ENCODE data around the gene NFE2.
"Not testable (repeated sequence)": the region's sequence is repeated elsewhere in the genome, so short reads cannot be mapped to it uniquely, and the experiment has no call there.

The NFE2 gene

DNA sequence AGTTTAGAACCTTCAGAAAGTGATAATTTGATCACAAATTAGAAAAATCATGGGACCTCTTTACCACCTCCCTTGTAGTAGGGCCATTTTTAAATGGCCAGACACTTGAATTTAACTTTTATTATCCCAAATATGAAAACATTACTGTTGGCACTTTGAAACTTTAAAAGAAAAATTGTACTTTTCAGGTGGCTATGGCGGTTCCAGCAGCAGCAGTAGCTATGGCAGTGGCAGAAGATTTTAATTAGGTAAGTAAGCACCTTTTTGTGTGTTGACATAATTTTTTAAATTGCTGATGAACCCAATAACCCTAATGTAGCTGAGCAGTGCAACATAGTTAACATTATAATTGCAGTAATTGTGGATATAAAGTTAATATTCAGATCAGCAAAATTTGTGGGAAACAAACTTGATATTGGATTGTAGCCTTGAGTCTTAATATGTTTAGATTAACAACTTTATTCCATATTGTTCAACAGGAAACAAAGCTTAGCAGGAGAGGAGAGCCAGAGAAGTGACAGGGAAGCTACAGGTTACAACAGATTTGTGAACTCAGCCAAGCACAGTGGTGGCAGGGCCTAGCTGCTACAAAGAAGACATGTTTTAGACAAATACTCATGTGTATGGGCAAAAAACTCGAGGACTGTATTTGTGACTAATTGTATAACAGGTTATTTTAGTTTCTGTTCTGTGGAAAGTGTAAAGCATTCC, 16.6 kb downstream of the NFE2 start:
- DNase-seq (ENCODE audit: low read depth in 1 of 2, low spot score in 1 of 2), result not testable (repeated sequence)

DNA sequence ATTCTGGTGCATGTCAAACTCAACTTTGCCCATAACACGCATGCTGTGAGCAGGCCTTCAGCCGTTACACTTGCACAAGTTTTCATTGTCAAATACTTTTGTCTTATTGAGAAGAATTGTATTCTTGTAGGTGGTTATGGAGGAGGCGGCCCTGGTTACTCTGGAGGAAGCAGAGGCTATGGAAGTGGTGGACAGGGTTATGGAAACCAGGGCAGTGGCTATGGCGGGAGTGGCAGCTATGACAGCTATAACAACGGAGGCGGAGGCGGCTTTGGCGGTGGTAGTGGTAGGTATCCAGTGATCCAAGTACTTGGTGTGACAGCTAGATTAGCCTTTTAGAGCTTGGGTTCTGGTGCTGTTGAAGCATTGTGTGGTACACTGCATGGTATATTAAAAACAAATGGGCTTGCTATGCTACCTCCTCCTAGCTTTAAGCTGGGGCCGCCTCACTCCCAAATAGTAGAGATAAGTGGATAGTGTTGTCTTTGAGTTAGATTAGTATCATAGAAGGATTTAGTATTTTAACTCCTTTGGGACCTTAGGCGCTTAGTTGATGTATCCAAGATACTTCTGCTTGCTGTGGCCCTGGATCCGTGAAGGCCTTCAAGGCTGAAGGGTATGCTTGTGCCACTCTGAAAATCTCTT, 17.7 kb downstream of the NFE2 start:
- DNase-seq (ENCODE audit: low read depth in 1 of 2, low spot score in 1 of 2), result no peak

DNA sequence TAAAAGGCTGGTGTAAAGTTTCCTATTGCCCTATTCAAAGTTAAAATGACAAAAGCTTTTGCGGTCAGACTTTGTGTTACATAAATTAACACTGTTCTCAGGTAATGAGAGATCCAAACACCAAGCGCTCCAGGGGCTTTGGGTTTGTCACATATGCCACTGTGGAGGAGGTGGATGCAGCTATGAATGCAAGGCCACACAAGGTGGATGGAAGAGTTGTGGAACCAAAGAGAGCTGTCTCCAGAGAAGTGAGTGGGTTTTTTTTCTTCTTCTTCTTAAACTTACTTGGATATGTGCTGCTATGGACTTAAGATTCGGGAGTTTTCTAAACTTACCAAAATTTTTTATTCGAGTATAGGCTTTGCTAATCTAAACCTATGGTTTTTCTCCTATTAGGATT, 19.1 kb downstream of the NFE2 start:
- not testable (repeated sequence) for DNase-seq (ENCODE audit: low read depth in 1 of 2, low spot score in 1 of 2)

DNA sequence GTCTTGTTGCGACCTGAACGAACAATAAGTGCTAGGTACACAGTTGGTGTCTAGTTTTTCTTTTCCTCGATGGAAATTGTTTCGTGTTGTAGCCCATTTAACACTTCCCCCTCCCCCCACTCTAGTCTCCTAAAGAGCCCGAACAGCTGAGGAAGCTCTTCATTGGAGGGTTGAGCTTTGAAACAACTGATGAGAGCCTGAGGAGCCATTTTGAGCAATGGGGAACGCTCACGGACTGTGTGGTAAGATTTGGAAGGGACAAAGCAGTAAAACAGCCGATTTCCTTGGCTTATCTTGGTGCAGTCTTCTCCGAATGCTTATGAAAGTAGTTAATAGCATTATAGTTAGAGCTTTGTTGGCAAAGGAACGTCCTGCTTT, 19.6 kb downstream of the NFE2 start:
- not testable (repeated sequence) for DNase-seq (ENCODE audit: low read depth in 1 of 2, low spot score in 1 of 2)

DNA sequence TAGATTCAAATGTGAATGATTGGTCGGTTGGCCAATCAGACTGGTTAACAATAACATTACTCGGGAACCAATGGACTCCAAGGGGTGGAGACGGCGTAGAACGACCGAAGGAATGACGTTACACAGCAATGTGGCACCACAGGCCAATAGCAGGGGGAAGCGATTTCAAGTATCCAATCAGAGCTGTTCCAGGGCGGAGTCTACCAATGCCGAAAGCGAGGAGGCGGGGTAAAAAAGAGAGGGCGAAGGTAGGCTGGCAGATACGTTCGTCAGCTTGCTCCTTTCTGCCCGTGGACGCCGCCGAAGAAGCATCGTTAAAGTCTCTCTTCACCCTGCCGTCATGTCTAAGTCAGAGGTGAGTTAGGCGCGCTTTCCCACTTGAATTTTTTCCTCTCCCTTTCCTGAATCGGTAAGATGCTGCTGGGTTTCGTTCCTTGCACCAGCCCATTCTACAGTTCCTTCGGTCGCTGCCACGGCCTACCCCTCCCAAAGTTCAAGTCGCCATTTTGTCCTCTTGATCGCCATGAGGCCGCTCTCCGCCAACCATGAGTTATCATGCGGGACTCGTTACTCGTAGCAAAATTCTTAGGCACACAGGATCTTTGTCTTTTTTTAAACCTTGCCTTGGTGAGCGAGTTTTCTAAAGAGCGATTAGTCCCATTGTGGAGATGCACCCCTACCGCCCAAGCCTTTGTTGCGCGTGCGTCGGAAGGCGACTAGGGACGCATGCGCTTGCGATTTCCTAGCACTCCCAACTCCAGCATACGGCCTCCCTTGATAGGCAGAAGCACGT, 20.2 kb downstream of the NFE2 start, which contains the start of gene HNRNPA1:
Gene HNRNPA1, plus strand, starts transcription at position 259 of the 793 bp plus-strand sequence. Its CDS starts 82 bp downstream, at position 341.
- DNase-seq (ENCODE audit: low read depth in 1 of 2, low spot score in 1 of 2), result peak; percentile 80 to 89

DNA sequence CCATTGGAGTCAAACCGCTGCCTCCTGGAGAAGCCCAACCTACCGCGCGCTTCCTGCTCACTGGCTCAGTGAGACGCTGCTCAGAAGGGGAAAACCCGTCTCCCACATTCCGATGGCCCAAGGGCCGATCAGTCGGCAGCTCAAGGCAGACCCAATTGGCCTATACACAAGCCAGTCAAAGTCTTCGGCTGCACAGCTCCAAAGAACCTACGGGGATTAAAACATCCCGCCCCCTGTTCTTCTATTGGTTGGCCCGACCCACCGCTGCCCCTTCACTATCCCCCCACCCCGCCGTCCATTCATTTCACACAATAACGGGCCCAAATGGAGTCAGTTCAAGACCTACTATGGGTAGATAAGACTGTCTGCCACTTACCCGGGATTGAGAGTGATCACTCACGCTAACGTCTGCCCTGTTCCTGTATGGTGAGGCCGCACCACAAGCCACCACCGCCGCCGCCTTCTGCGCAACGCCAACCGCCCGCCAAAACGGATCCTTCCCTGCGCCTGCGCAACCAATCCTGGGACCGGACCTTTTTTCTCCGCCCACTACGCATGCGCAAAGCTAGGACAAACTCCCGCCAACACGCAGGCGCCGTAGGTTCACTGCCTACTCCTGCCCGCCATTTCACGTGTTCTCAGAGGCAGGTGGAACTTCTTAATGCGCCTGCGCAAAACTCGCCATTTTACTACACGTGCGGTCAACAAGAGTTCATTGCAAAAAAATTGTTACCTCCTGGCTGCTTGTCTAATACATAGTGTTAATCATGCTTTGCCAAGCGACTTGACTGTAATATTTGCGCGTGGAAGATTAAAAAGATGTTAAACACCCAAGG, 21.0 kb downstream of the NFE2 start, which contains the start of gene CBX5:
Gene CBX5, minus strand, starts transcription at position 491 of the 836 bp plus-strand sequence. CDS start 22,472 bp downstream, outside the sequence.
- DNase-seq (ENCODE audit: low read depth in 1 of 2, low spot score in 1 of 2), result peak; percentile 99

DNA sequence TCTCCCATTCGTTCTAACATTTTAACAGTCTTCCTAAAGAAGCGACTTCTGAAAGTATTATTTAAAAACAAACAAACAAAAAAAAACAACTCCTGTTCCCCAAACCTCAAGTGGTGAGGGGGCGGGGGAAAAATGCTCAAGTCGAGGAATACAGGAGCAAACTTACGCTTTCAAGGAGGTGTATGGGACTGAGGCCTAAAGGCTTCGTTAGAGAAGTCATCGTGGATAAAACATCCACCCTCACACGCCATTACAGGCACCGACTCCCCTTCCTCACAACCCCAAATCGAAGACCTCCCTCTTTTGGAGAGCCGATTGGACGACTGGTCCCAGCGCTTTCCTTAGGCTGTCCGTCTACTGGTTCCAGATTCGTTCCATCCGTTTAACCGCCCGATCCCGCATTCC, 21.6 kb downstream of the NFE2 start:
- DNase-seq (ENCODE audit: low read depth in 1 of 2, low spot score in 1 of 2), result no peak

DNA sequence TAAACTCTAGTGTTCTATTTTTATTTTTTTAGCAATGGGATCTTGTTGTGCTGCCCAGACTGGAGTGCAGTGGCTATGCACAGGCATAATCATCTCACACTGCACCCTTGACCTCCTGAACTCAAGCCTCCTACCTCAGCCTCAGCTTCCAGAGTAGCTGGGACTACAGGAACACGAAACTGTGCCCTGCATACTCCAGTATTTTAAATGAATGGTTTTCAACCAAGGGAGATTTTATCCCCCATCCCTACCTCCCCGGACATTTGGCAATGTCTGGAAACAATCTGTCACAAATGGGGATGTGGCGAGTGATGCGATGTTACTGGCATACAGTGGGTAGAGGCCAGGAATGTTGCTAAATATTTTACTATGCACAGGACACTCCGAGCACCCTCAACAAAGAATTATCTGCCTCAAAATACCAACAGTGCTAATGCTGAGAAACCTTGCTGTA, 23.0 kb downstream of the NFE2 start:
- no peak for DNase-seq (ENCODE audit: low read depth in 1 of 2, low spot score in 1 of 2)

DNA sequence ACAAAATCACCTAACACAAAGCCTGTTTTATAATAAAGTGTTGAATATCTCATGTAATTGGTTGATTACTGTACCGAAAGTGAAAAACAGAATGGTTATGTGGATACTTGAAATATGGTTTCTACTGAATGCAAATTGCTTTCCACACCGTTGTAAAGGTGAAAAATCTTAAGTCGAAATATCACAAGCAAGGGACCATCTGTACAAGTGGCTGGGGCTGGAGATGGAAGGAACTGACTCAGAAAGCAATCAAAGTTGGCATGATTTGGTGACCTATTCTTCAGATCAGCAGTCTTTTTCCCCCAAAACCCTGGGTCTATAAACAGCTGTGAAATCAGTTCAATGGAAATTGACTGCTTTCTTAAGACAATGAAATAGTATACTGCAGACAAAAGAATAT, 24.4 kb downstream of the NFE2 start:
- DNase-seq (ENCODE audit: low read depth in 1 of 2, low spot score in 1 of 2), result no peak

DNA sequence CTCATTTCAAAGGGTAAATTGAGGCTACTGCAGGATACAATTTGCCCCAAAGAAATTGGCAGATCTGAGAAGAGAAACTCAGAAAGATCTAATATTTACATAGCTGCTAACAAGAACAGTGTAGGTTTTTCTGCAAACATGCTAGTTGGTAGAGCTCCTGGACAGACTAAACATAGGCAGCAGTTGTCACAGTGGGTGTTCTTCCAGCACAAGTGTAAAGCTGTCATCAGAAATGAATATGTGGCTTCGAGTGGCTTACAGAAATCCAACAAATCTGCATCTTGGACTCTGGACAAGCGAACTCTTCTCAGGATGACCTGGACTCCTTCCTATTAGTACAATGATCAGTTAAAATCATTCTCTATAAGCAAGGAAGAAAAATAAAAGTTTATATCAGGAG, 26.8 kb downstream of the NFE2 start:
- no peak for DNase-seq (ENCODE audit: low read depth in 1 of 2, low spot score in 1 of 2)

DNA sequence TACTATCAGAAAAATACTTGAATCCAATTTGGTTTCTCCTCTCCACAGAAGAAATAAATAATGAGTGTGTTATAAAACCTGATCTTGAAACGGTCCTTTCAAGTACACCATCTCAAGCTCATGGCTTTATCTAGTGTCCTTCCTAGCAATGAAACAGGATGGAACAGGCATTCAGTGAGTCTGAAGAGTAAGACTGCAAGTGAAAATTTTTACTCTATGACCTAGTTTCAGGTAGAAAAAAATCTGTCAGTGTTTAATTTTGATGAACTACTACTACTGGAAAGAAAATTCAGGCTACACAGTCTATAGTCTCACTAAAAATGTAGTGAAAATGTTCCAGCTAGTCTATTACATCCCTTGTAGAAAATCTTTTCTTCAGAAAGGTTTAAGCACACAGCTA, 28.6 kb downstream of the NFE2 start:
- no peak for DNase-seq (ENCODE audit: low read depth in 1 of 2, low spot score in 1 of 2)

DNA sequence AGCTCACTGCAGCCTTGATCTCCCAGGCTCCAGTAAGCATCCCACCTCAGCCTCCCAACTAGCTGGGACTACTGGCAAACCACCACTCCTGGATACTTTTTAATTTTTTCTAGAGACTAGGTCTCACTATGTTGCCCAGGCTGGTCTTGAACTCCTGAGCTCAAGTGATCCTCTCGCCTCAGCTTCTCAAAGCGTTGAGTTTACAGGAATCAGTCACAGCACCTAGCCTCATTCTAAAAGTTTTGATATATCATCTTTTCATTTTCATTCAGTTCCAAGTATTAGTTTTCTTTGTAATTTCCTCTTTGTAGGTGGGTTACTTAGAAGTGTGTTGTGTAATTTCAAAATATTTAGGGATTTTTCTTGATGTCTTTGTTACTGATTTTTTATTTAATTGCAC, 30.5 kb downstream of the NFE2 start:
- no peak for DNase-seq (ENCODE audit: low read depth in 1 of 2, low spot score in 1 of 2)

DNA sequence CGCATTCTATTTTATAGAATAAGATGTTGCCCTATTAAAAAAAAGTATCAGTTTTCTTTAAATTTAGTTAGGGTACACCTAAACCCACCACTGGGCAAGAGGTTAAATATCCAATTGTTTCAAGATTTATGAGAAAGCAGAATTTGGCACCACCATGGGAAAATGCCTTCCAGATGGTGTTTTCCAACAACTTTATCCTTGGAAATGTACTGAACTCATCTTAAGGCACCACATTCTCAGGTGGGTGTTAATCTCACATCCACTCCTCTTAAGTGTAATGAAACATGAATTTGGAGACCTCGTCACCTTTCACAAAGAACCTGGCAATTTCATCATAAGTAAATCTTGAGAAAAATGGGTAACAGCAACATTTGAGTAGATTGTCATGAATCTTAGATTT, 34.0 kb downstream of the NFE2 start:
- DNase-seq (ENCODE audit: low read depth in 1 of 2, low spot score in 1 of 2), result no peak

DNA sequence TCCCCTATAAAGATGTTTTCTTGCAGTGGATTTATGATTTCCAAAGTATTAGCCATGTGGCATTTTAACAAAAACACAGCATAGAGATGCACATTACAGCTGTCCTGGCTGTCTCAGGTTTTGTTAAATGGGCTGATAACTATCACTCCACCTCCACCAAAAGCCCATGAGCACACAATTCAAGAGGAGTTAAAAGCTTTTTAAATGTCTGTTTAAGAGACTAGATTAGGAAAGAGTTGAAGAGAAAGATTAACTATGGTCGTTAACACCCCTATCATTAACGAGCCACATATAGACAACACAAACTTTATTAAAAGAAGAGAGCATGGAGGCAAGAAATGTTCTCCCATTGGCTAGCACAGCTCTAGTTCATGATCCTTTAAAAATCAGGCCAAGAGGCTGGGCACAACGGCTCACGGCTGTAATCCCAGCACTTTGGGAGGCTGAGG, 35.4 kb downstream of the NFE2 start:
- DNase-seq (ENCODE audit: low read depth in 1 of 2, low spot score in 1 of 2), result no peak

DNA sequence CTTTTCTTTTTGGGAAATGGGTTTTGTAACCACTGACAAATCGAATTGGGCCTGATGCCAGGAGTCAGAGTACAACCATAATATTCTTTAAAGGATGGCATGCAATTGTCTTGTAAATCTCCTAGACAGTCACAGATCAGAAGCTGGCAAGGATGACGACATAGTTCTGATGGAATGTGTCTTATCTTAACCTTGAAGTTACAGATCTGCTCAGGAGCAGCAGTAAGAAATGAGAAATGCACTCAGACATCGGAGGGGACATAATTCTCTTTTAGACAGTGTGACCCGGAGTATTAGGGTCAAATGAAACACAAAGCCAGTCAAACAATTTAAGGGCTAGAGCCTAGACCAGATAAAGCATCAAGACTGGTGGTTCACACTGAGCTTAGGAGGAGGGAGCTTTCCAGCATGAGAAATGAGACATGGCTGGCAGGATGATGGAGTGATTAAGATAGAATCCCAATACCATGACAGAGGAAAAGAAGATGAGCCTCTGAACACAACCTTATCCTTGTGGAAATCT, 38.4 kb downstream of the NFE2 start:
- no peak for DNase-seq (ENCODE audit: low read depth in 1 of 2, low spot score in 1 of 2)

DNA sequence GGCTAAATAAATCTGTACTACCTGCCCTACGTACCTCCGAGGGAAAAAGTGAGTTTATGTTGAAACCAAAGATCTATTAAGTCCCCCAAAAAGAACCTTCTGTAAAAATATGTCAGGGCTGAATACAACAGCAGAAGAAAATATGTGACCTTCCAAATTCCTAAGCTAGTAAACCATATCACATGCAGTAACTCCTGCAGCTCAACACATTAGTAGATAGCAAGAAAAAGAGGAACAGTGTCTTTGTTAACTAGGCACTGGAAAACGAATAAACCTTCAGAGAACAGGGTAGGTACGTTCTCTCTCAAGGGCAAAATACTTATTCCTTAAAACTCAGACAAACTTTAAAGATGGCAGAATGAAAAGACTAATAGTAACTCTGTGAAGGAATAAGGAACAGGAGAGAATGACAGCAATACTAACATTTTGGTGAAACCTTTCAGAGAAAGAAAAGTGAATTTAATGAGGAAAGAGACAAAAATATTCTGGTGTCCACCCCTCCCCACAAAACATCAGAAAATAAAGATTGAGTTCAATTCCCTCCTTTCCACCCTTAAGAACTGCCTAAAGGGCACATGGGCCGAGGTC, 38.9 kb downstream of the NFE2 start:
- no peak for DNase-seq (ENCODE audit: low read depth in 1 of 2, low spot score in 1 of 2)

DNA sequence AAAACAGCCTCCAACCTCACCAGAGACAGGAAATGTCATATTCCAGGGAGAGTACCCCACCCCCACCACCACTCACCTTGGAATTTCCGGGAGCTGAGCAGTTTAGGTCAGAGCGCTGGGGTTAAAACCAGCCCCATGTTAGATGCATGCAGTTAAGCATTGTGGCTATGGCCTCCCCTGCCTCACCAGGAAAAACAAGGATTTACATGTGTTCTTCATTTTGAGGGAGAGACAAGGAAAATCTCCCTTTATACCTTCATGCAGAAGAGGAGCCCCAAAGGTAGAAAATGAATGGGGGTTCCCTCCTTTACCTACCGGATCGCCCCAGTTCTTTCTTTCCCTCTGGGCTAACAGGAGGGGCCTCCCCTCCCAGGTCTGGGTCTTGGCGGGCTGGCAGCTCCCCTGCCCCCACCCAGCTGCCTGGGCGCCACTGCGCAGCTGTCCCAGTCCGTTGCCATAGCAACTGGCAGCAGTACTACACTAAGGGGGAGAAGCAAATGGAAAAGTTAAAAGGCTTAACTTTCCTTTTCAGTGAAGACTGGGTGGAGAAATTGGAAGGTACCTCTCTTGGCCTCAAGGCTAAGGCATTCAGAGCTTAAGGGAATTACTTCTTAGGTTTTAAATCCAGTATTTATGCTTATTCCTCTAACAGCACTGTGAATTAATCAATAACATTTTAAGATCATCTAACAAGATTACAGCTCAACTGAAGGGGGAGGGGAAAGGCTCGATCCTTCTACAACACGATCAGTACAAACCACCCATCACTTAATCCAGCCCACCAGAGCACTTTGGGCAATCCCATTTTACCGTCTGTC, 41.4 kb downstream of the NFE2 start:
- DNase-seq (ENCODE audit: low read depth in 1 of 2, low spot score in 1 of 2), result no peak

DNA sequence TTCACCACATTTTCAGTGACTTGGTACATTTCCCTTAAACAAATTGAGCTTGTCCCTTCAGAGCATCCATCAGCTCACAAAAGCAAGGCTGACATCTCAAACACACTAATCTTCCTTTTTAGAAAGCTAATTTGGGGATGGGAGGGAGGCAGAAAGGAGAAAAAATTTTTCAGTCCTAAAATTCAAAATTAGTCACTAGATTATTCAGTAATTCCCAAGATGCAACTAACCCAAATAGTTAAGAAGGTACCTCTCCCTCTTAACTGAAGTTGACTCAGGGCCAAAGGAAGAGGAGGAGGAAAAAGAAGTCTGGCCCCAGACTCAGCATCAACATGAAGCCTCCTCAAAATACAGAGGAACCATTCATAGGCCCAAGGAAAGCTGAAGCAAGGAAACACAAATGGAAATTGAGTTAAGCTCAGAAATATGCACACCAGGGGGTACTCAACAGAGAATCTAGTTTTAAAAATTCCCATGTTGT, 42.6 kb downstream of the NFE2 start:
- no peak for DNase-seq (ENCODE audit: low read depth in 1 of 2, low spot score in 1 of 2)

DNA sequence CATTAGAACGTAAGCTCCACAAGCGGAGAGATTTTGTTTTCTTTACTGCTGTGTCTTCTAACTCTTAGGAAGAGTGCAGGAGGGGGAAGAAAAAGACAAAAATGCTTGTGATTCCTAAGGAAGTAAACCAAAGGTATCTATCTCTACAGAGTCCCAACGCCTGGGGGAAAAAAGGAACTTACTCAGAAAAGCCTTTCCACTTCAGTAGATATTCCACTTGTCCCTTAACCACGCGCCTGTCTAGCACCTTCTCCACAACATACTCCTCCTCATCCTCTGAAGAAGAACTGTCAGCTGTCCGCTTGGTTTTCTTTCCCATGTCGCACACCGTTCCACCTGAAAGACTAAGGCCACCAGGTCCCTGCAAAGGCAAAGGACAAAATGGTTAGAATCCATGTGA, 43.5 kb downstream of the NFE2 start:
- no peak for DNase-seq (ENCODE audit: low read depth in 1 of 2, low spot score in 1 of 2)

Measured in activated T-helper 1 cell treated with anti-CD3 and anti-CD28 coated beads, Interleukin-2, amount 50 U/mL, for 16 hours (primary cell).